Epidermal melanocyte (primary cell): ENCODE data around the gene FITM1.

Experiments used
- DNase-seq: peaks from one replicate; pipeline ENCODE4 v3.0.0; 2011; ENCODE audit warnings: low spot score; ENCODE audit not compliant: insufficient read length

The FITM1 gene

GRCh38 chr14:24130380-24130716 lies at the start of gene FITM1:
TSS of gene FITM1 (plus strand) at chr14:24130659. CDS start at chr14:24131564, 905 bp downstream.
- DNase-seq, result no peak

- DNase-seq, result no peak
Measured at GRCh38 chr14:24080888-24081738, 49.3 kb upstream of the FITM1 start.

GRCh38 chr14:24081739-24082211 lies 48.7 kb upstream of the FITM1 start:
- no peak for DNase-seq

GRCh38 chr14:24082411-24083080 lies 47.9 kb upstream of the FITM1 start:
- no peak for DNase-seq

GRCh38 chr14:24083462-24083861 lies 47.0 kb upstream of the FITM1 start:
- no peak for DNase-seq

- no peak for DNase-seq
Measured at GRCh38 chr14:24084440-24084839, 46.0 kb upstream of the FITM1 start.

GRCh38 chr14:24085215-24085614 lies 45.2 kb upstream of the FITM1 start:
- no peak for DNase-seq

GRCh38 chr14:24086193-24086955 lies 44.1 kb upstream of the FITM1 start:
- DNase-seq, result no peak

GRCh38 chr14:24087004-24087403 lies 43.5 kb upstream of the FITM1 start:
- DNase-seq, result no peak

GRCh38 chr14:24088095-24088494 lies 42.4 kb upstream of the FITM1 start:
- DNase-seq, result no peak

- no peak for DNase-seq
Measured at GRCh38 chr14:24089890-24090289, 40.6 kb upstream of the FITM1 start.

GRCh38 chr14:24092110-24092504 lies 38.4 kb upstream of the FITM1 start:
- DNase-seq, result no peak

- DNase-seq, result no peak
Measured at GRCh38 chr14:24092505-24093206, 37.8 kb upstream of the FITM1 start.

GRCh38 chr14:24093207-24093900 lies 37.1 kb upstream of the FITM1 start:
- DNase-seq, result no peak

GRCh38 chr14:24093901-24094840 lies 36.3 kb upstream of the FITM1 start, which contains the start of gene PCK2:
TSS of gene PCK2 (plus strand) at chr14:24094311. CDS start at chr14:24094406, 95 bp downstream.
- peak; percentile 91 for DNase-seq

- no peak for DNase-seq
Measured at GRCh38 chr14:24094841-24095270, 35.6 kb upstream of the FITM1 start.

GRCh38 chr14:24095271-24096068 lies 35.0 kb upstream of the FITM1 start:
- no peak for DNase-seq

- no peak for DNase-seq
Measured at GRCh38 chr14:24096545-24097181, 33.8 kb upstream of the FITM1 start.
